A673 (cell line): ENCODE results near the gene MRPL27. TPM values are rescaled to one million over a fixed set of nuclear protein-coding genes. Genes with fewer than 3 reads are reported as not detected.

Experiments
- BruUV-seq: library from RNA; stranded (reverse); fragments of 400-500 nt; replicated peaks from 2 replicates; lab custom pipeline; 2021; lab: Mats Ljungman, UMichigan
- CTCF ChIA-PET: fragments of 300-600 bp; sonication (Branson Sonifier 250); formaldehyde crosslinking; loops from one replicate; lab custom pipeline; 2022; ENCODE audit warnings: antibody characterized with exemption; lab: Charles Lee
- POLR2A ChIA-PET: fragments of 300-600 bp; sonication (Branson Sonifier 250); formaldehyde crosslinking; loops from one replicate; lab custom pipeline; 2022; ENCODE audit warnings: antibody characterized with exemption; ENCODE audit not compliant: low non-redundant PET; lab: Charles Lee
- DNase-seq: peaks from one replicate; pipeline ENCODE4 v3.0.0-alpha.2; 2015; ENCODE audit warnings: low spot score
- H3K27ac ChIP-seq: fragments of 200-600 bp; sonication (generic); 2 replicates; pipeline ENCODE4 v1.5.1; 2016; ENCODE audit warnings: mixed run types, low read depth, mild to moderate bottlenecking, mixed read lengths, antibody characterized with exemption, low read length; ENCODE audit not compliant: poor library complexity, severe bottlenecking
- H3K27me3 ChIP-seq: fragments of 200-600 bp; sonication (generic); replicated peaks from 2 replicates; pipeline ENCODE4 v1.6.1; 2017; ENCODE audit warnings: mixed run types, low read depth, mild to moderate bottlenecking, mixed read lengths, antibody characterized with exemption, low read length; ENCODE audit not compliant: insufficient read depth, poor library complexity
- H3K36me3 ChIP-seq: fragments of 200-600 bp; sonication (generic); 2 replicates; pipeline ENCODE4 v1.6.1; 2016; ENCODE audit warnings: mixed run types, mild to moderate bottlenecking, mixed read lengths, antibody characterized with exemption, low read length; ENCODE audit not compliant: insufficient read depth, poor library complexity, severe bottlenecking
- H3K4me1 ChIP-seq: fragments of 200-600 bp; sonication (generic); 2 replicates; pipeline ENCODE4 v1.6.1; 2017; ENCODE audit warnings: mixed run types, mild to moderate bottlenecking, mixed read lengths, antibody characterized with exemption, low read length; ENCODE audit not compliant: insufficient read depth, poor library complexity, severe bottlenecking
- H3K4me3 ChIP-seq: fragments of 200-600 bp; sonication (generic); 2 replicates; pipeline ENCODE4 v1.5.1; 2016; ENCODE audit warnings: low read depth, mixed run types, mild to moderate bottlenecking, mixed read lengths, low read length; ENCODE audit not compliant: poor library complexity, severe bottlenecking
- H3K9me3 ChIP-seq: fragments of 200-600 bp; sonication (generic); 2 replicates; pipeline ENCODE4 v1.6.1; 2016; ENCODE audit warnings: mixed run types, low read depth, mild to moderate bottlenecking, mixed read lengths, antibody characterized with exemption, low read length; ENCODE audit not compliant: poor library complexity, severe bottlenecking
- CTCF ChIP-seq: fragments of 300-800, 200-600 bp; sonication (generic); conservative IDR thresholded peaks from 2 replicates; pipeline ENCODE4 v1.5.1; 2017; ENCODE audit warnings: low read depth, mild to moderate bottlenecking, antibody characterized with exemption, low read length, moderate library complexity, mixed read lengths
- EZH2 ChIP-seq: fragments of 200-600 bp; sonication (generic); IDR thresholded peaks from 2 replicates; pipeline ENCODE4 v1.6.1; 2017; ENCODE audit warnings: borderline replicate concordance, low read depth, mild to moderate bottlenecking, mixed read lengths, antibody characterized with exemption, low read length; ENCODE audit not compliant: poor library complexity, severe bottlenecking
- intact Hi-C: fragments of 100-400 bp; cut with micrococcal nuclease; formaldehyde crosslinking; loops from one replicate; pipeline ENCODE4 v1.10.0; 2022; ENCODE audit not compliant: unreplicated experiment
- total RNA-seq: library from RNA; stranded (reverse); gene quantifications from 2 replicates; pipeline ENCODE4 v1.2.3, GENCODE V29; 2021

Gene MRPL27
- total RNA-seq, 1 experiment from 2014 or later = 85.6 TPM

DNA sequence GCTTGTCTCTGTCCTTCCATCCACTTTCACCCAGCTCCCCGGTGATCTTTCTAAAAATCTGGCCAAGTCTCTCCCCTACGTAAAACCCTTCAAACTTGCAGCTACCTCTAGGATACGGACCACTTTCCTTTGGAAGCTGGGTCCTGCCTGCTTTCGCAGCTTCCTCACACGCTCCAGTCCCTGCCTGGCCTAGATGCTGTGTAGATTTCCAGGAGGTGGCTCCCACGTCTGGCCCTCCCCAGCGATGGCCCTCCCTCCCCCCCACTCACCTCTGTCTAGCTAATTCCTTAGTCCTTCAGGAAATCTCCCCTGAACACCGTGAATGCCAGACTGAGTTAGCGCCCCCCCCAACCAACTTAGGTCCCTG is 24.9 kb upstream of the MRPL27 start:
- peak overlapping the region; percentile 83 for H3K27ac ChIP-seq
- peaks cover 10% of the 10 kb centered on the region for H3K4me1 ChIP-seq
- POLR2A ChIA-PET = interaction anchor here (0.6 to 0.7 kb wide), 3 partner anchors 24 to 202 kb away, joined by 3 to 7 read pairs (median 3); no protein-coding TSS in a partner anchor
- no TSS peak for BruUV-seq
- CTCF ChIA-PET = interaction anchor here (0.5 to 2.2 kb wide), 9 partner anchors 8 to 198 kb away, joined by 3 to 17 read pairs (median 5); no protein-coding TSS in a partner anchor
- TF ChIP-seq CTCF (no peak), EZH2 (no peak)
- intact Hi-C loops = no loop called here
- H3K4me3 ChIP-seq = peak overlapping the region; percentile 82
- DNase-seq = no peak
- no peaks in the 10 kb centered on the region for H3K9me3 ChIP-seq
- H3K36me3 ChIP-seq = peaks cover 25% of the 10 kb centered on the region
- H3K27me3 ChIP-seq = no peaks in the 10 kb centered on the region

- H3K4me1 ChIP-seq = peaks cover 10% of the 10 kb centered on the region
- intact Hi-C loops = no loop called here
- H3K27me3 ChIP-seq = no peaks in the 10 kb centered on the region
- CTCF ChIA-PET = interaction anchor here (0.6 to 2.2 kb wide), 13 partner anchors 8 to 197 kb away, joined by 3 to 17 read pairs (median 4); no protein-coding TSS in a partner anchor
- peaks cover 30% of the 10 kb centered on the region for H3K36me3 ChIP-seq
- TF ChIP-seq EZH2 (no peak), CTCF (peak; percentile 99)
- peak; percentile 86 for DNase-seq
- POLR2A ChIA-PET = interaction anchor here (0.5 to 0.7 kb wide), 4 partner anchors 24 to 202 kb away, joined by 3 to 7 read pairs (median 5); no protein-coding TSS in a partner anchor
- peak within 1 kb of the TSS; percentile 83 for H3K27ac ChIP-seq
- TSS peak; percentile 30 for BruUV-seq
- H3K9me3 ChIP-seq = no peaks in the 10 kb centered on the region
- peak within 1 kb of the TSS; percentile 82 for H3K4me3 ChIP-seq
These were observed 24.3 kb upstream of the MRPL27 start, which contains the start of gene LRRC59 for GRCh38 chr17:50397111-50397918. TSS of gene LRRC59 (minus strand) at chr17:50397523. CDS start at chr17:50397317, 206 bp downstream.

DNA sequence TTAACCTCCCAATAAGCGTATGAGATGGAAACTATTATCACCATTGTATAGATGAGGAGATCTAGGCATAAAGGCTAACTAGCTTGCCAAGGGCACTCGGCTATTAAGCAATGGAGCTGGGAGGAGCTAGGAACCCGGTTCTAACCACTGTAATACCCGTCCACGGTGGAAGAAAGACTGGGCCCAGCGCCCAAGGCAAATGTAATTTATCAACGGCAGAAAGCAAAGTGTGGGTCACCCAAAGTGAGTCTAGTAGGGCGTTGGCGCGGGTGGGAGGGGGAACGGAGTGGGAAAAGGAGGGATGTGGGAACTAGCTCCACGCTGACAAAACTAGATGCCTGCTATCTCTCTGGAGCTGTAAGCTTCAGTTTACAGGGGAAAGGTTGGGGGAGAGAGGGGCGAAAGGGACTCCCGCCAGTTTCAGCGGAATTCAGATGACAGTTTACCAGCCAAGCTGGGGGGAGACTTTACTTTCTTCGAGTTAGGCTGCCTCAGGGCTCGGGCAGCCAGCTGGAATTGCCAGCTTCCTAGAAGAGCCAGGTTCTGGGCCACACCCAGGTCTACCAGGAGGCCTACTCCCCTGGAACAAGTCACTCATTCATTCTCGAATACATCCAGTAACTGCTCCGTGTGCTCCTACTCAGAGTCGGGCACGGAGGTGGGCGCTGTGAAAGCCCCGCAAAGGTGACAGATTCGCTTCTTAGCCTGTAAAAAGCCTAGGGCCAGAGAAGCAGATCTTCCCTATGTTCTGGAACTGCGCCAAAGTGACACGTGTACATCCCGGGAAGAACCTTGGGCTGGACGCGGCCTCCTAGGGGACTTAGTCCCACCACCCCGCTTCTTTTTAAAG is 23.5 kb upstream of the MRPL27 start:
- intact Hi-C loops = no loop called here
- POLR2A ChIA-PET = no interaction called here
- BruUV-seq = no TSS peak
- CTCF ChIA-PET = interaction anchor here (0.6 to 2.2 kb wide), 12 partner anchors 8 to 196 kb away, joined by 3 to 17 read pairs (median 4); no protein-coding TSS in a partner anchor
- no peak for TF ChIP-seq EZH2
- TF ChIP-seq CTCF = no peak
- peaks cover 39% of the 10 kb centered on the region for H3K36me3 ChIP-seq
- peak overlapping the region; percentile 83 for H3K27ac ChIP-seq
- DNase-seq = peak; percentile 54
- no peaks in the 10 kb centered on the region for H3K9me3 ChIP-seq
- peaks cover 10% of the 10 kb centered on the region for H3K4me1 ChIP-seq
- H3K4me3 ChIP-seq = peak overlapping the region; percentile 82
- no peaks in the 10 kb centered on the region for H3K27me3 ChIP-seq
